PFSK-1 (cell line): ENCODE results near the gene AGK.

Experiments used
- POLR2AphosphoS5 ChIP-seq: IDR thresholded peaks from 2 replicates; pipeline ENCODE4 v1.6.1; 2012; ENCODE audit warnings: low read depth, mild to moderate bottlenecking, control low read depth, low read length, moderate library complexity
- REST ChIP-seq, 2 experiments: IDR thresholded peaks; 2 replicates each; pipeline versions ENCODE4 v1.6.1 to v1.8.0; 2011 to 2012; ENCODE audit warnings: low read depth in 2 of 2, low read length in 2 of 2, control low read depth in 1 of 2, inconsistent platforms in 1 of 2, mild to moderate bottlenecking in 1 of 2, moderate library complexity in 1 of 2; ENCODE audit not compliant: insufficient read depth in 1 of 2
- SIN3A ChIP-seq: IDR thresholded peaks from 2 replicates; pipeline ENCODE4 v1.6.1; 2012; ENCODE audit warnings: mild to moderate bottlenecking, low read length, moderate library complexity, borderline replicate concordance; ENCODE audit not compliant: insufficient read depth

DNA sequence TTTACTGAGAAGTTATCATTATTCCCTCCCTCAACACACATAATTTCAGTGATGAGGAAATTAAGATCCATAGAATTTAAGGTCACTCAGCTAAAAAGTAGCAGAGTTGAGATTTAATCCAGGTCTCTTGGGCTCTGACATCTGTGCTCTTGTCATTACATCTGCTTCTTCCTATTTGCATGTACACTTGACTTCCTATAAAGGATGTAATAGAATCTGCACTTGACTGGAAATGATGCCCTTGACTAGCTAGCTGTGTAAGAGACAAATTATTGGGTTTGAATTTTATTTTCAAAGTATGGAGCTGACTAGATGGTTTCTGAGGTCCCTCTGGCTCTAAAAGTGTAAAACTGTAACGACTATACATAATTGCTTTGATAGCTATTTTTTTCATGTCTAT lies 59.5 kb downstream of the AGK start:
- TF ChIP-seq POLR2AphosphoS5: no peak
- no peak for TF ChIP-seq REST (IDR thresholded peaks at IDR 0.05; ENCODE audit: insufficient read depth in 1 of 2, low read depth in 2 of 2, low read length in 2 of 2)
- TF ChIP-seq SIN3A: no peak
